IMR-90 (cell line): Measurements from ENCODE around the gene SLC25A21. TPM values are rescaled to one million over a fixed set of nuclear protein-coding genes. Genes with fewer than 3 reads are reported as not detected.
"Not testable (repeated sequence)": the region's sequence is repeated elsewhere in the genome, so short reads cannot be mapped to it uniquely, and the experiment has no call there.

Experiments used
- ATAC-seq: fragments of 200-7000 bp; cut with Tn5 transposase; 2 replicates; pipeline ENCODE4 v1.9.1; 2020; ENCODE audit warnings: low read depth, mild to moderate bottlenecking, moderate library complexity
- BruUV-seq: library from RNA; stranded (reverse); fragments of 400-500 nt; replicated peaks from 2 replicates; lab custom pipeline; 2021; lab: Mats Ljungman, UMichigan
- CTCF ChIA-PET: fragments of 300-600 bp; formaldehyde crosslinking; extraction: SDS; loops from one replicate; lab custom pipeline; 2021; ENCODE audit warnings: antibody characterized with exemption; lab: Yijun Ruan, JAX
- POLR2A ChIA-PET: fragments of 300-600 bp; sonication (Branson Sonifier 250); formaldehyde crosslinking; loops from one replicate; lab custom pipeline; 2022; ENCODE audit warnings: antibody characterized with exemption; ENCODE audit not compliant: unreplicated experiment; lab: Charles Lee
- DNase-seq: peaks from one replicate; pipeline ENCODE4 v3.0.0; 2013
- H2AFZ ChIP-seq: replicated peaks from 2 replicates; pipeline ENCODE3; 2013; ENCODE audit warnings: low read length, mild to moderate bottlenecking; ENCODE audit not compliant: poor library complexity
- H2AK5ac ChIP-seq: 2 replicates; pipeline ENCODE4 v1.6.1; 2013; ENCODE audit warnings: low read depth, low read length, inconsistent platforms
- H2AK9ac ChIP-seq: replicated peaks from 2 replicates; pipeline ENCODE3; 2013; ENCODE audit warnings: mild to moderate bottlenecking, low read depth, low read length, moderate library complexity; ENCODE audit not compliant: poor library complexity
- H2BK120ac ChIP-seq: 2 replicates; pipeline ENCODE4 v1.6.1; 2013; ENCODE audit warnings: low read depth, low read length, inconsistent platforms
- H2BK15ac ChIP-seq: 3 replicates; pipeline ENCODE4 v1.6.1; 2013; ENCODE audit warnings: low read depth, low read length, inconsistent platforms
- H2BK20ac ChIP-seq: 2 replicates; pipeline ENCODE4 v1.6.1; 2013; ENCODE audit warnings: low read depth, mild to moderate bottlenecking, inconsistent platforms, low read length, moderate library complexity
- H2BK5ac ChIP-seq: 2 replicates; pipeline ENCODE4 v1.6.1; 2013; ENCODE audit warnings: mild to moderate bottlenecking, low read depth, low read length, inconsistent platforms; ENCODE audit not compliant: poor library complexity, severe bottlenecking
- H3K14ac ChIP-seq: replicated peaks from 2 replicates; pipeline ENCODE4 v1.6.1; 2013; ENCODE audit warnings: low read depth, low read length, inconsistent platforms
- H3K18ac ChIP-seq: 2 replicates; pipeline ENCODE4 v1.6.1; 2013; ENCODE audit warnings: low read depth, low read length, control low read depth
- H3K23ac ChIP-seq: 2 replicates; pipeline ENCODE4 v1.6.1; 2013; ENCODE audit warnings: low read depth, low read length, inconsistent platforms
- H3K27ac ChIP-seq: 2 replicates; pipeline ENCODE4 v1.5.1; 2013; ENCODE audit warnings: mild to moderate bottlenecking, control low read depth, low read length; ENCODE audit not compliant: insufficient read depth
- H3K27me3 ChIP-seq: 2 replicates; pipeline ENCODE4 v1.6.1; 2013; ENCODE audit warnings: low read length; ENCODE audit not compliant: control insufficient read depth, insufficient read depth
- H3K36me3 ChIP-seq: 2 replicates; pipeline ENCODE4 v1.6.1; 2013; ENCODE audit warnings: low read length, mixed read lengths; ENCODE audit not compliant: control insufficient read depth, insufficient read depth
- H3K4ac ChIP-seq: 2 replicates; pipeline ENCODE4 v1.6.1; 2013; ENCODE audit warnings: low read depth, low read length, inconsistent platforms
- H3K4me1 ChIP-seq: 2 replicates; pipeline ENCODE4 v1.6.1; 2013; ENCODE audit warnings: low read length, mixed read lengths; ENCODE audit not compliant: control insufficient read depth, insufficient read depth
- H3K4me2 ChIP-seq: 2 replicates; pipeline ENCODE4 v1.6.1; 2013; ENCODE audit warnings: low read depth, mild to moderate bottlenecking, control low read depth, low read length, moderate library complexity
- H3K4me3 ChIP-seq: 2 replicates; pipeline ENCODE4 v1.5.1; 2013; ENCODE audit warnings: low read depth, mild to moderate bottlenecking, control low read depth, low read length, moderate library complexity; ENCODE audit not compliant: insufficient read depth
- H3K56ac ChIP-seq: 2 replicates; pipeline ENCODE4 v1.6.1; 2013; ENCODE audit warnings: low read length, inconsistent platforms; ENCODE audit not compliant: insufficient read depth; ENCODE audit errors: extremely low read depth
- H3K79me1 ChIP-seq, 2 experiments: 2 replicates each; pipeline ENCODE4 v1.6.1; 2013; ENCODE audit warnings: low read length in 2 of 2, inconsistent platforms in 1 of 2, low read depth in 1 of 2
- H3K9ac ChIP-seq: 2 replicates; pipeline ENCODE4 v1.6.1; 2013; ENCODE audit warnings: low read depth, low read length, control low read depth
- H3K9me1 ChIP-seq: 2 replicates; pipeline ENCODE4 v1.6.1; 2013; ENCODE audit warnings: low read length, inconsistent platforms; ENCODE audit not compliant: insufficient read depth
- H3K9me3 ChIP-seq: 2 replicates; pipeline ENCODE4 v1.6.1; 2013; ENCODE audit warnings: low read length; ENCODE audit not compliant: control insufficient read depth, insufficient read depth
- H4K20me1 ChIP-seq: 2 replicates; pipeline ENCODE4 v1.6.1; 2013; ENCODE audit warnings: low read length, inconsistent platforms; ENCODE audit not compliant: insufficient read depth
- H4K5ac ChIP-seq: 2 replicates; pipeline ENCODE4 v1.6.1; 2013; ENCODE audit warnings: mild to moderate bottlenecking, low read depth, low read length, control low read depth
- H4K8ac ChIP-seq, 2 experiments: 2 replicates each; pipeline ENCODE4 v1.6.1; 2013; ENCODE audit warnings: low read depth in 2 of 2, low read length in 2 of 2, control low read depth in 1 of 2, inconsistent platforms in 1 of 2
- H4K91ac ChIP-seq: 2 replicates; pipeline ENCODE4 v1.6.1; 2013; ENCODE audit warnings: low read depth, low read length, inconsistent platforms; ENCODE audit not compliant: insufficient read depth
- CHD1 ChIP-seq: IDR thresholded peaks from 2 replicates; pipeline ENCODE4 v1.6.1; 2012; ENCODE audit warnings: low read depth, low read length, improper control_type of control experiment
- FOS ChIP-seq: fragments of 150-350 bp; IDR thresholded peaks from 2 replicates; pipeline ENCODE4 v1.6.1; 2016; ENCODE audit warnings: low read depth, low read length
- MAZ ChIP-seq: IDR thresholded peaks from 2 replicates; pipeline ENCODE4 v1.6.1; 2012; ENCODE audit warnings: low read depth, mild to moderate bottlenecking, low read length, improper control_type of control experiment, moderate library complexity, borderline replicate concordance
- POLR2A ChIP-seq: IDR thresholded peaks from 2 replicates; pipeline ENCODE4 v1.6.1; 2012; ENCODE audit warnings: mild to moderate bottlenecking, low read depth, low read length
- RFX5 ChIP-seq: IDR thresholded peaks from 2 replicates; pipeline ENCODE4 v1.8.0; 2012; ENCODE audit warnings: low read depth, mild to moderate bottlenecking, low read length, moderate library complexity
- WGBS, 2 experiments: methylation state at CpG; one replicate each; pipeline versions ENCODE4 v1.1.5 to v1.1.7; 2013; ENCODE audit warnings: missing lambda C conversion rate in 2 of 2; ENCODE audit not compliant: insufficient read length in 1 of 2; ENCODE audit errors: extremely low coverage in 2 of 2; 5-methylcytosine and 5-hydroxymethylcytosine counted together
- dilution Hi-C: fragments of 300-500 bp; cut with HindIII; formaldehyde crosslinking; loops from one replicate; pipeline ENCODE4 v1.14.3; 2018; ENCODE audit warnings: low sequenced_read_pairs; ENCODE audit not compliant: unreplicated experiment
- in situ Hi-C: fragments of 300-500 bp; cut with MboI; formaldehyde crosslinking; loops from 3 replicates; pipeline ENCODE4 v1.14.3; 2019; ENCODE audit warnings: low sequenced_read_pairs, inconsistent platforms, mixed read lengths
- intact Hi-C: fragments of 100-400 bp; cut with micrococcal nuclease; formaldehyde crosslinking; loops from 2 replicates; pipeline ENCODE4 v1.10.0; 2022
- polyA plus RNA-seq, 3 experiments: library from polyadenylated mRNA; depleted of rRNA; stranded (reverse); fragments of >200 nt; gene quantifications; 2 replicates each; pipeline ENCODE4 v1.2.3, GENCODE V29; 2012; ENCODE audit warnings: low replicate concordance in 1 of 3
- total RNA-seq: library from RNA; depleted of rRNA; stranded (reverse); fragments of >200 nt; gene quantifications from 2 replicates; pipeline ENCODE4 v1.2.3, GENCODE V29; 2012
- TF ChIP-seq, protein P1 (sequence below): fragments of 150-350 bp; IDR thresholded peaks from 2 replicates; pipeline ENCODE4 v1.6.1; 2017; ENCODE audit warnings: mild to moderate bottlenecking, antibody characterized with exemption, low read length, low read depth
- TF ChIP-seq, protein P2 (sequence below): conservative IDR thresholded peaks from 2 replicates; pipeline ENCODE4 v1.5.1; 2012; ENCODE audit warnings: mild to moderate bottlenecking, low read depth, low read length, improper control_type of control experiment

The SLC25A21 gene
- total and polyA plus RNA-seq, 2 of the 4 experiments (the other 2 are of a cell fraction) = 0.62 to 0.90 TPM

DNA sequence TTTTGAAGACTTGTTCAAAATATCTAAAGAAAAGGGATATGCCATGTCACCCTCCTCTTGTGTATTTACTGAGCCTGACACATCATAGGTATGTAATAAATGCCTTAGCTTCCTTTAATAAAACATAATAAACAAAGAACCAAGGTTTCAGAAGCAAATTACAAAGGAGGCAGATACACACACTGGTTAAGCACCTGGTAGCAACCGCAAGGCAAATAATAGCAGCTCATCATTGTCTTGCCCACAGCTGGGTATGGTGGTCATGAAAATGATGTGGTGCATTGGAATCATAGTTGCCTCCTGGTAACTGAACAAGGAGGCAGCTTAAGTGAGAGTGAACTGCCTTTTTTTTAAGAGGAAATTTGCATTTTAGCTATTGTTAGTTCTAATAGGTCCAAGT, 471.8 kb downstream of the SLC25A21 start:
- Histone ChIP-seq H3K56ac (no peak overlapping the region), H4K8ac (no peak overlapping the region), H3K9ac (no peak overlapping the region), H3K4me3 (no peak overlapping the region), H2BK120ac (no peak overlapping the region), H3K14ac (no peak overlapping the region), H3K9me1 (no peaks in the 10 kb centered on the region), H4K91ac (no peak overlapping the region), H2BK20ac (no peak overlapping the region), H2AFZ (no peak overlapping the region), H3K4ac (no peak overlapping the region), H4K5ac (no peak overlapping the region), H3K23ac (no peak overlapping the region), H3K9me3 (no peaks in the 10 kb centered on the region), H3K27me3 (no peaks in the 10 kb centered on the region), H2AK5ac (no peak overlapping the region), H3K79me1 (no peaks in the 10 kb centered on the region), H3K4me1 (no peaks in the 10 kb centered on the region), H2BK5ac (no peak overlapping the region), H2BK15ac (no peak overlapping the region), H3K27ac (no peak overlapping the region), H2AK9ac (no peak overlapping the region), H4K20me1 (no peaks in the 10 kb centered on the region), H3K36me3 (no peaks in the 10 kb centered on the region), H3K18ac (no peak overlapping the region), H3K4me2 (no peak overlapping the region)
- dilution Hi-C loops = no loop called here
- no TSS peak for BruUV-seq
- WGBS, 2 experiments = no CpG with 5 or more reads among the region's 1 CpG
- intact Hi-C loops = no loop called here
- CTCF ChIA-PET = no interaction called here
- no peak for DNase-seq
- in situ Hi-C loops = no loop called here
- TF ChIP-seq, protein P1, sequence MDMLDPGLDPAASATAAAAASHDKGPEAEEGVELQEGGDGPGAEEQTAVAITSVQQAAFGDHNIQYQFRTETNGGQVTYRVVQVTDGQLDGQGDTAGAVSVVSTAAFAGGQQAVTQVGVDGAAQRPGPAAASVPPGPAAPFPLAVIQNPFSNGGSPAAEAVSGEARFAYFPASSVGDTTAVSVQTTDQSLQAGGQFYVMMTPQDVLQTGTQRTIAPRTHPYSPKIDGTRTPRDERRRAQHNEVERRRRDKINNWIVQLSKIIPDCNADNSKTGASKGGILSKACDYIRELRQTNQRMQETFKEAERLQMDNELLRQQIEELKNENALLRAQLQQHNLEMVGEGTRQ = no peak
- TF ChIP-seq POLR2A = no peak
- TF ChIP-seq MAZ = no peak
- TF ChIP-seq, protein P2, sequence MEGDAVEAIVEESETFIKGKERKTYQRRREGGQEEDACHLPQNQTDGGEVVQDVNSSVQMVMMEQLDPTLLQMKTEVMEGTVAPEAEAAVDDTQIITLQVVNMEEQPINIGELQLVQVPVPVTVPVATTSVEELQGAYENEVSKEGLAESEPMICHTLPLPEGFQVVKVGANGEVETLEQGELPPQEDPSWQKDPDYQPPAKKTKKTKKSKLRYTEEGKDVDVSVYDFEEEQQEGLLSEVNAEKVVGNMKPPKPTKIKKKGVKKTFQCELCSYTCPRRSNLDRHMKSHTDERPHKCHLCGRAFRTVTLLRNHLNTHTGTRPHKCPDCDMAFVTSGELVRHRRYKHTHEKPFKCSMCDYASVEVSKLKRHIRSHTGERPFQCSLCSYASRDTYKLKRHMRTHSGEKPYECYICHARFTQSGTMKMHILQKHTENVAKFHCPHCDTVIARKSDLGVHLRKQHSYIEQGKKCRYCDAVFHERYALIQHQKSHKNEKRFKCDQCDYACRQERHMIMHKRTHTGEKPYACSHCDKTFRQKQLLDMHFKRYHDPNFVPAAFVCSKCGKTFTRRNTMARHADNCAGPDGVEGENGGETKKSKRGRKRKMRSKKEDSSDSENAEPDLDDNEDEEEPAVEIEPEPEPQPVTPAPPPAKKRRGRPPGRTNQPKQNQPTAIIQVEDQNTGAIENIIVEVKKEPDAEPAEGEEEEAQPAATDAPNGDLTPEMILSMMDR = no peak
- no peak for TF ChIP-seq CHD1
- no peak for TF ChIP-seq FOS
- no peak for TF ChIP-seq RFX5
- ATAC-seq = no peak
- POLR2A ChIA-PET = no interaction called here

DNA sequence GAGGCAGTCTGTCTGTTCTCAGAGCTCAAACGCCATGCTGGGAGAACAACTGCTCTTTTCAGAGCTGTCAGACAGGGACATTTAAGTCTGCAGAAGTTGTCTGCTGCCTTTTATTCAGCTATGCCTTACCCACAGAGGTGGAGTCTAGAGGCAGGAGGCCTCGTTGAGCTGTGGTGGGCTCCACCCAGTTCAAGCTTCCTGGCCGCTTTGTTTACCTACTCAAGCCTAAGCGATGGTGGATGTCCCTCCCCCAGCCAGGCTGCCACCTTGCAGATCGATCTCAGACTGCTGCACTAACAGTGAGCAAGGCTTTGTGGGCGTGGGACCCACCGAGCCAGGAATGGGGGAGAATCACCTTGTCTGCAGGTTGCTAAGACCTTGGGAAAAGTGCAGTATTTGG, 473.0 kb downstream of the SLC25A21 start:
- H3K4me2 ChIP-seq, DNase-seq, H3K9ac ChIP-seq, H2AK5ac ChIP-seq, H2BK5ac ChIP-seq, H4K20me1 ChIP-seq, H3K23ac ChIP-seq, H2AFZ ChIP-seq, H3K14ac ChIP-seq, H2BK20ac ChIP-seq, H3K36me3 ChIP-seq, H3K56ac ChIP-seq, POLR2A ChIA-PET, H4K91ac ChIP-seq, H2AK9ac ChIP-seq, H3K27ac ChIP-seq, H3K4me1 ChIP-seq, dilution Hi-C loops, H4K8ac ChIP-seq, in situ Hi-C loops, H3K9me1 ChIP-seq, H3K79me1 ChIP-seq, BruUV-seq, H3K18ac ChIP-seq, H2BK120ac ChIP-seq, H2BK15ac ChIP-seq, H3K27me3 ChIP-seq, H3K9me3 ChIP-seq, H3K4me3 ChIP-seq, H4K5ac ChIP-seq, ATAC-seq, H3K4ac ChIP-seq, CTCF ChIA-PET, intact Hi-C loops: not testable (repeated sequence)
- WGBS, 2 experiments = no CpG with 5 or more reads among the region's 7 CpGs
